ENCODE data around the gene SIX5. TPM values are rescaled to one million over a fixed set of nuclear protein-coding genes. Genes with fewer than 3 reads are reported as not detected.

Gene SIX5
- total and polyA plus RNA-seq, 12 donors = 15.5 to 29.3 (median 21.3) TPM

DNA sequence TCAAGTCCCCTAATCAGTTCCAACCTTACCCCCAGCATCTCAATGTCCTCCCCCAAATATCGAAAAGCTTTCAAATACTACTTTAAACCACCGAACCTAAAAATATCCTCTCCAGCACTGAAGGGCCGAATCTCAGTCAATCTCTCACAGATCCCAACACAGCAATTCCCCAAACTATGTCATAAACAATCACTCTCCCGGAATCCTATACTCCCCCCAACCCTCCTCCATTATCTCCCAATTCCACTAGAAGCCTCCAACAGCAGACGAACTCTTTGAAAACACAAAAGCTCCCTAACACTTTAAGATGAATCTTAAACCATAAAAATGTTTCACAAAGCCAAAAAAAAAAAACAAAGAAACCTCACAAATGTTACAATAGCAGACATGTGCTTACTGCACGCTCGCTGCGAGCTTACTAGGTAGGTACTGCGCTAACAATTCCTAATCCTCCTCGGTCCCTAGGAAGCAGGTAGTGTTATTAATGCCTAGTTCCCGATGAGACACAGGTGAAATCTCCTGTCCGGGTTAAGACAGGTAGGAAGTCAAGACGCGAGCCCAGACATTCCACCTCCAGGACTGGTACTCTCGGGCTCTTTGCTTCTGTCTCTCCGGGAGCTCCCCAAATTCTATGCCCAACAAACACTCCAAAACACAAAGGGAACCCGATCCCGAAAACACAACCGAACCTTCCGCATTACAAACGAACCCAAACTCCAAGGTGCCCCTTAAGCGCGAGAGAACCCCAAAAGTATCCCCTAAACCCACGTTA, 52.5 kb downstream of the SIX5 start:
- ATAC-seq (peak in 1 of 8 donors; percentile 3), DNase-seq (no peak)
- no peaks in the 10 kb centered on the region for H3K9me3 ChIP-seq
- H3K27me3 ChIP-seq = no peaks in the 10 kb centered on the region
- peak overlapping the region; percentile 47 to 97 (median 92) for H3K27ac ChIP-seq
- TF ChIP-seq, protein P1, sequence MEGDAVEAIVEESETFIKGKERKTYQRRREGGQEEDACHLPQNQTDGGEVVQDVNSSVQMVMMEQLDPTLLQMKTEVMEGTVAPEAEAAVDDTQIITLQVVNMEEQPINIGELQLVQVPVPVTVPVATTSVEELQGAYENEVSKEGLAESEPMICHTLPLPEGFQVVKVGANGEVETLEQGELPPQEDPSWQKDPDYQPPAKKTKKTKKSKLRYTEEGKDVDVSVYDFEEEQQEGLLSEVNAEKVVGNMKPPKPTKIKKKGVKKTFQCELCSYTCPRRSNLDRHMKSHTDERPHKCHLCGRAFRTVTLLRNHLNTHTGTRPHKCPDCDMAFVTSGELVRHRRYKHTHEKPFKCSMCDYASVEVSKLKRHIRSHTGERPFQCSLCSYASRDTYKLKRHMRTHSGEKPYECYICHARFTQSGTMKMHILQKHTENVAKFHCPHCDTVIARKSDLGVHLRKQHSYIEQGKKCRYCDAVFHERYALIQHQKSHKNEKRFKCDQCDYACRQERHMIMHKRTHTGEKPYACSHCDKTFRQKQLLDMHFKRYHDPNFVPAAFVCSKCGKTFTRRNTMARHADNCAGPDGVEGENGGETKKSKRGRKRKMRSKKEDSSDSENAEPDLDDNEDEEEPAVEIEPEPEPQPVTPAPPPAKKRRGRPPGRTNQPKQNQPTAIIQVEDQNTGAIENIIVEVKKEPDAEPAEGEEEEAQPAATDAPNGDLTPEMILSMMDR (IDR thresholded peaks at IDR 0.05) = no peak
- WGBS, 2 donors = 2 to 3% methylated on average over 24 of the region's 24 CpGs
- peaks cover 3 to 27% (median 20%) of the 10 kb centered on the region in 9 donors for H3K4me1 ChIP-seq
- peak overlapping the region; percentile 48 to 87 (median 64) for H3K4me3 ChIP-seq
- peaks cover 0 to 30% (median 15%) of the 10 kb centered on the region in 9 donors for H3K36me3 ChIP-seq
- intact Hi-C loops (cut with DNase I) = loop anchor here in 6 of 10 donors (1.0 to 5.0 kb wide), 4 partner anchors 24 to 53 kb away; partner anchors contain the start of genes SIX5 (in 6 of the 6) and QPCTL (in 3 of the 6)

DNA sequence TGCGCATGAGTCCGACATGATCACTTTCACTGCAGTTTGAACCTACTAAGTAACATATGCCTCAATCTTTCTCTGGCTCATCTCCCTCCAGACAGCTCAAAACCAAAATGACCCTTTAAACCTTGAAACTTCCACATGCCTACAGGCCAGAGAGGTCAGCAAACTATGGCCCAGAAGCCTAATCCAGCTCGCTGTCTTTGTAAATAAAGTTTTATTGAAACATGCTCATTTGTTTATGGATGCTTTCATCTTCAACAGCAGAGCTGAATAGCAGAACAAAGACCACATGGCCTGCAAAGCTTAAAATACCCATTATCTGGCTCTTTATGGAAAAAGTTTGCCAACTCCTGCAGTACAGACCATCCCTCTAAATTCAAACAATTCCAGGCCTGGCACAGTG, 53.9 kb downstream of the SIX5 start:
- no peak for DNase-seq
- WGBS, 2 donors = 95 to 100% methylated on average over 3 of the region's 3 CpGs
- no peak for ATAC-seq
- Histone ChIP-seq H3K4me3 (no peak overlapping the region), H3K4me1 (peaks cover 3 to 22% (median 20%) of the 10 kb centered on the region in 9 donors), H3K36me3 (peaks cover 0 to 41% (median 15%) of the 10 kb centered on the region in 9 donors), H3K9me3 (no peaks in the 10 kb centered on the region), H3K27ac (no peak overlapping the region), H3K27me3 (no peaks in the 10 kb centered on the region)
- TF ChIP-seq, protein P1 (IDR thresholded peaks at IDR 0.05) = no peak
- intact Hi-C loops (cut with DNase I) = loop anchor here in 1 of 10 donors (5.0 kb wide), 1 partner anchor 52 kb away; the partner anchor contains the start of gene SIX5

Other genes with a start within 250 kb of the SIX5 start
- 10 to 100 TPM; 20.0 to 27.9 (median 24.2) TPM for gene OPA3, start 184.4 kb downstream of the SIX5 start, total RNA-seq
- gene OPA3, start 184.4 kb downstream of the SIX5 start, polyA plus RNA-seq = 10 to 100 TPM; 10.2 to 10.7 TPM
- 10 to 100 TPM in 1 of 10 donors, 1 to 10 TPM in 9; 2.3 to 29.4 (median 5.2) TPM for gene GPR4, start 167.0 kb downstream of the SIX5 start, total RNA-seq
- gene GPR4, start 167.0 kb downstream of the SIX5 start, polyA plus RNA-seq = 1 to 10 TPM; 5.7 to 9.4 TPM
- gene EML2, start 129.9 kb downstream of the SIX5 start, total RNA-seq = 10 to 100 TPM; 30.2 to 54.5 (median 46.1) TPM
- gene EML2, start 129.9 kb downstream of the SIX5 start, polyA plus RNA-seq = 10 to 100 TPM; 17.3 to 26.8 TPM
- 1 to 10 TPM; 2.4 to 7.8 (median 4.4) TPM for gene GIPR, start 101.0 kb downstream of the SIX5 start, total RNA-seq
- 10 to 100 TPM in 1 of 2 donors, 1 to 10 TPM in 1; 2.4 to 16.6 TPM for gene GIPR, start 101.0 kb downstream of the SIX5 start, polyA plus RNA-seq
- 100 to 1,000 TPM; 216 to 268 (median 240) TPM for gene SNRPD2, start 77.3 kb downstream of the SIX5 start, total RNA-seq
- 100 to 1,000 TPM; 316 to 464 TPM for gene SNRPD2, start 77.3 kb downstream of the SIX5 start, polyA plus RNA-seq
- 1 to 10 TPM; 1.8 to 3.5 (median 2.4) TPM for gene QPCTL, start 76.6 kb downstream of the SIX5 start, total RNA-seq
- gene QPCTL, start 76.6 kb downstream of the SIX5 start, polyA plus RNA-seq = 1 to 10 TPM; 4.1 to 4.5 TPM
- gene FBXO46, start 38.4 kb downstream of the SIX5 start, total RNA-seq = 10 to 100 TPM in 2 of 10 donors, 1 to 10 TPM in 8; 5.2 to 13.5 (median 9.1) TPM
- 10 to 100 TPM in 1 of 2 donors, 1 to 10 TPM in 1; 5.3 to 11.4 TPM for gene FBXO46, start 38.4 kb downstream of the SIX5 start, polyA plus RNA-seq
- not detected for gene MEIOSIN, start 35.8 kb downstream of the SIX5 start, total RNA-seq
- gene MEIOSIN, start 35.8 kb downstream of the SIX5 start, polyA plus RNA-seq = not detected
- 100 to 1,000 TPM; 220 to 377 (median 296) TPM for gene DMPK, start 13.2 kb upstream of the SIX5 start, total RNA-seq
- gene DMPK, start 13.2 kb upstream of the SIX5 start, polyA plus RNA-seq = 100 to 1,000 TPM; 377 to 439 TPM
- 10 to 100 TPM; 54.2 to 78.1 (median 69.3) TPM for gene DMWD, start 23.6 kb upstream of the SIX5 start, total RNA-seq
- 10 to 100 TPM; 44.6 to 58.9 TPM for gene DMWD, start 23.6 kb upstream of the SIX5 start, polyA plus RNA-seq
- under 1 TPM in 2 of 10 donors, not detected in 8; 0.09 to 0.15 TPM for gene RSPH6A, start 46.1 kb upstream of the SIX5 start, total RNA-seq
- not detected for gene RSPH6A, start 46.1 kb upstream of the SIX5 start, polyA plus RNA-seq
- 10 to 100 TPM; 22.4 to 45.0 (median 33.0) TPM for gene SYMPK, start 93.9 kb upstream of the SIX5 start, total RNA-seq
- 10 to 100 TPM; 30.5 to 75.0 TPM for gene SYMPK, start 93.9 kb upstream of the SIX5 start, polyA plus RNA-seq
- gene FOXA3, start 95.1 kb upstream of the SIX5 start, total RNA-seq = under 1 TPM in 1 of 10 donors, not detected in 9; 0.11 TPM
- under 1 TPM in 1 of 2 donors, not detected in 1; 0.01 TPM for gene FOXA3, start 95.1 kb upstream of the SIX5 start, polyA plus RNA-seq
- gene IRF2BP1, start 116.9 kb upstream of the SIX5 start, total RNA-seq = 10 to 100 TPM; 15.9 to 23.0 (median 20.3) TPM
- 10 to 100 TPM in 1 of 2 donors, 1 to 10 TPM in 1; 8.0 to 13.4 TPM for gene IRF2BP1, start 116.9 kb upstream of the SIX5 start, polyA plus RNA-seq
- 10 to 100 TPM in 6 of 10 donors, 1 to 10 TPM in 4; 8.1 to 17.0 (median 10.3) TPM for gene MYPOP, start 133.4 kb upstream of the SIX5 start, total RNA-seq
- 1 to 10 TPM; 7.1 to 8.9 TPM for gene MYPOP, start 133.4 kb upstream of the SIX5 start, polyA plus RNA-seq
- gene NANOS2, start 145.5 kb upstream of the SIX5 start, total RNA-seq = not detected
- gene NANOS2, start 145.5 kb upstream of the SIX5 start, polyA plus RNA-seq = not detected
- gene NOVA2, start 204.6 kb upstream of the SIX5 start, total RNA-seq = 1 to 10 TPM; 4.4 to 7.8 (median 5.9) TPM
- 1 to 10 TPM; 1.6 to 8.2 TPM for gene NOVA2, start 204.6 kb upstream of the SIX5 start, polyA plus RNA-seq
- gene CCDC61, start 226.2 kb upstream of the SIX5 start, total RNA-seq = 10 to 100 TPM in 1 of 10 donors, 1 to 10 TPM in 9; 6.6 to 10.3 (median 8.3) TPM
- gene CCDC61, start 226.2 kb upstream of the SIX5 start, polyA plus RNA-seq = 10 to 100 TPM in 1 of 2 donors, 1 to 10 TPM in 1; 7.3 to 11.6 TPM

Data from heart right ventricle (tissue), 16 donors.